22Rv1 (cell line): Measurements from ENCODE around the gene EQTN.
A peak's percentile ranks its signal among the peaks of the same experiment; 100 is the strongest.

Source experiments
- ZFX ChIP-seq: fragments of 450-650 bp; IDR thresholded peaks from 2 replicates; pipeline ENCODE4 v1.6.1; 2017; ENCODE audit warnings: antibody characterized with exemption, borderline replicate concordance
- TF ChIP-seq, protein P1 (sequence below): fragments of 450-650 bp; IDR thresholded peaks from 2 replicates; pipeline ENCODE4 v1.5.1; 2017; ENCODE audit warnings: mild to moderate bottlenecking

DNA sequence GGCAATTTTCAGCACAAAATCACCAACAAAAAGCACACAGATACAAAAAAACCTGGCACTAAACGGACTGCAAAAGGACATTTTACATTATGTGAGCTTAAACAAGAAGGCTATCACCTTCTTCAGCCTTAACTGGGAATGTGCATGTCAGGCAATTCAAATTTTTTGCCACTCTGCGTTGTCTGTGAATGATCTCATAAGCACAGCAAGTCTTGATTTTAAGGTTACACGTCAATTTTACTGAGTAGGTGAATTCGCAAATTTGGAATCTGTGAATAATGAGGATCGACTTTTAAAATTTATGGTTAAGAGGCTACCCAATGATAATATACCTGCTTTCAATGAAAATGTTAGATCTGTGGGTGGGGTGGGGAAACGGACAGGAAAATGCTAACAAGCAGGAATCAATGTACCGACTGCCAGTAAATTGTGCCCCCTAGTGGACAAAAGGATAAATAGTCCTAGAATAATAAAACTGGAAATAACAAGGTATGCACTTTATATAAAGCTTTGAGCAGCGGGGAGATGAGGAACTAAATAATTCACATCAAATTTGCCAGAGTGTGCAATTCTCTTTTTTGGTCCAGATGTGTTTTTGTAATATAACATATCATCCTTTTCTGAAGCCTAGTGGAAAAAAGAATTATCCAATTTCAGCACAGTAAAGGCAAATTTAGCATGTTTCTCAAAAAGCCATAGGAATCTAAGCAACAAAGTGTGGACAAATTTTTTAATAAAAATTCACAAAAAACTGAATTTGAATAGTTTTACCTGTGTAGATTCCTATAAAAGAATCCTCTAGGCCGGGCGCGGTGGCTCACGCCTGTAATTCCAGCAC is 20.5 kb downstream of the EQTN start:
- TF ChIP-seq, protein P1, sequence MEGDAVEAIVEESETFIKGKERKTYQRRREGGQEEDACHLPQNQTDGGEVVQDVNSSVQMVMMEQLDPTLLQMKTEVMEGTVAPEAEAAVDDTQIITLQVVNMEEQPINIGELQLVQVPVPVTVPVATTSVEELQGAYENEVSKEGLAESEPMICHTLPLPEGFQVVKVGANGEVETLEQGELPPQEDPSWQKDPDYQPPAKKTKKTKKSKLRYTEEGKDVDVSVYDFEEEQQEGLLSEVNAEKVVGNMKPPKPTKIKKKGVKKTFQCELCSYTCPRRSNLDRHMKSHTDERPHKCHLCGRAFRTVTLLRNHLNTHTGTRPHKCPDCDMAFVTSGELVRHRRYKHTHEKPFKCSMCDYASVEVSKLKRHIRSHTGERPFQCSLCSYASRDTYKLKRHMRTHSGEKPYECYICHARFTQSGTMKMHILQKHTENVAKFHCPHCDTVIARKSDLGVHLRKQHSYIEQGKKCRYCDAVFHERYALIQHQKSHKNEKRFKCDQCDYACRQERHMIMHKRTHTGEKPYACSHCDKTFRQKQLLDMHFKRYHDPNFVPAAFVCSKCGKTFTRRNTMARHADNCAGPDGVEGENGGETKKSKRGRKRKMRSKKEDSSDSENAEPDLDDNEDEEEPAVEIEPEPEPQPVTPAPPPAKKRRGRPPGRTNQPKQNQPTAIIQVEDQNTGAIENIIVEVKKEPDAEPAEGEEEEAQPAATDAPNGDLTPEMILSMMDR = peak; percentile 85
- TF ChIP-seq ZFX = no peak
